CD4-positive, alpha-beta T cell treated with Interferon gamma for 1 hour (primary cell): ENCODE measurements around the gene CYP4F11.
A peak's percentile ranks its signal among the peaks of the same experiment; 100 is the strongest.
"Not testable (repeated sequence)": the region's sequence is repeated elsewhere in the genome, so short reads cannot be mapped to it uniquely, and the experiment has no call there.

Source experiments
- DNase-seq: peaks from one replicate; pipeline ENCODE4 v3.0.0-alpha.2; 2020

The CYP4F11 gene

GRCh38 chr19:15874821-15875474, 59.4 kb downstream of the CYP4F11 start:
- DNase-seq, result no peak

GRCh38 chr19:15873771-15874170, 60.6 kb downstream of the CYP4F11 start:
- DNase-seq, result not testable (repeated sequence)

DNA sequence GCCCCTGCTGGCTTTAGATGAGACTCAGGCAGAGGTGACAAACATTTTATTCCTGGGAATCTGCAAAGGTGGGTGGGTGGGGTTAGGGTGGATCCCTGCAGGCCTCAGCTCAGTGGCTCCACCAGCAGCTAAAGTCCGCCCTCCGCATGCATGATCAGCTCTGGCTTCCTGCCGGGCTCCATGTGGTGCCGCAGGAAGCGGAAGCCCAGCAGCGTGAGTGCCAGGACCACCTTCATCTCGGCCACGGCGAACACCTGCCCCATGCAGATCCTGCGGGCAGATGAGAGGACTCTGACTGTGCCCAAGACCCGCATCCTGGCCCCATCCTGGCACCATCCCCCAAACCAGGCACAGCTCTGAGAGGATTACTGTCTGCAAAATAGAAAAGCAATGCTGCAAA, 62.8 kb downstream of the CYP4F11 start:
- peak; percentile 6 for DNase-seq

DNA sequence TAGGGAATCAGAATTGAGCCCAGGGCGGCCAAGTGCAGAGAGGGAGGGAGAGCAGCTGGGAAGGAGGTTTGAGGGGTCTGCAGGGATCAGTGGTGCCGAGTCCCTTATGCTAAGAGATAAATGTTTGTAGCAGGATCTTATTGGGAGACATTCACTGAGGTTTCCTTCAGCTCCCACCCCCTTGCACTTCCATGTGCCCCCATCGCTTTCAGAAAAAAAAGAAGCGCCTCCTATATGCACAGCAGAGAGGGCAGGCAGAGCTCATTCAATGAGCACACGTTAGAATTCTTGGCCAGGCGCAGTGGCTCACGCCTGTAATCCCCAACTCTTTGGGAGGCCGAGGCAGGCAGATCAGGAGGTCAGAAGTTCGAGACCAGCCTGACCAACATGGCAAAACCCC, 64.5 kb downstream of the CYP4F11 start:
- no peak for DNase-seq

DNA sequence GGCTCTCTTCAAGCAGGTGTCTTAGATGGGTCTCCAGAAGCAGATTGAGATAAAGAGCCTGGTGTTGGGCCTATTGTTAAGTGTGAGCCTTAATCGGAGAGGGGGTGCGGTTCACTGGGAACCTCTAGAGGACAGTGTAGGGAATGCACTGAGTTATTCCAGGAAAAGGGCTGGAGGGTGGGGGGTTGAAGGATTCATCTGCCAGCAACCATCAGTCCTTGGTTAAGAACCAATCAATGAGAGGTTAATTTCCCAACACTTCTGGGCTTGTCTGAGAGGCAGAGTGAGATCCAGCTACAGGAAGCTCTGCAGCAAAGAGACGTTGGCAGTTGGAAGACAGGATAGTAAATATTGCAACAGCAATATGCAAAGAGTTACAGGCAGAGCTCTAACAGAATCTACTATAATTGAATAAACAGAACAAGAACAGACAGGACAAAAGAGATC, 65.2 kb downstream of the CYP4F11 start:
- peak; percentile 14 for DNase-seq

DNA sequence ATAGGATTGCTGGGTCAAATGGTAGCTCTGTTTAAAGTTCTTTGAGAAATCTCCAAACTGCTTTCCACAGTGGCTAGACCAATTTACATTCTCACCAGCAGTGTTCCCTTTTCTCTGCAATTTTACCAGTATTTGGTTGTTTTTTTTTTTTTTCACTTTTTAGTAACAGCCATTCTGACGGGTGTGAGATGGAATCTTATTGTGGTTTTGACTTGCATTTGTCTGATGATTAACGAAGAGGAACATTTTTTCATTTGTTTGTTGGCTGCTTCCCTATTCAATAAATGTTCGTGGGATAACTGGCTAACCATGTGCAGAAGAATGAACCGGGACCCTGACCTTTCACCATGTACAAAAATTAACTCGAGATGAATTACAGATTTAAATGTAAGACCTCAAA, 67.7 kb downstream of the CYP4F11 start:
- no peak for DNase-seq

GRCh38 chr19:15864824-15865223, 69.5 kb downstream of the CYP4F11 start:
- DNase-seq, result no peak

DNA sequence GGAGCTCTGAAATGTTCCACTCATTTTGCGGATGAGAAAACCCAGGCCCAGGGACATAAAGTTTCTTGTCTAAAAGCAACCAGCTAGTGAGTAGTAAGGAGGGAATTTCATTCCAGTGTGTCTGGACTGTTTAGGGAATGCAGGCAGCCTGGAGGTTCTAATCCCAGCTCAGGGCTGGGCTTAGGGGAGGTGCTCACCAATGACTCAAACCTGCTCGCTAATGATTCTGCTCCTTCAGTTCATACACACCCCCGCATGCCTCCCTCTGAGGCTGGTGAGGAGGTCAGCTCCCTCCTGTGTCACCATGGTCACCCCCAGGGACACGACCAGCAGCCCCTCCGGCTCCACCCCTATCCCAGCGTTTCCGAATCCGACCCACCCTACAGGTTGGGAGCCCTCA, 71.1 kb downstream of the CYP4F11 start:
- DNase-seq, result no peak

GRCh38 chr19:15862444-15862843, 71.9 kb downstream of the CYP4F11 start:
- DNase-seq, result no peak
